HCT116 (cell line): ENCODE data around the gene SARS1.

ENCODE experiments used
- CBX3 ChIP-seq: IDR thresholded peaks from 2 replicates; pipeline ENCODE4 v1.6.1; 2012; ENCODE audit warnings: low read depth
- CEBPB ChIP-seq: IDR thresholded peaks from 2 replicates; pipeline ENCODE4 v1.6.1; 2012; ENCODE audit warnings: low read depth
- CTCF ChIP-seq, 3 experiments: fragments of 200-600 bp in 1 of 3; sonication (generic) in 1 of 3; IDR thresholded peaks in 2 of 3; conservative IDR thresholded peaks in 1 of 3; 2 replicates each; pipeline ENCODE4 v1.5.1; 2012 to 2017; ENCODE audit warnings: low read depth in 2 of 3, low read length in 2 of 3, antibody characterized with exemption in 1 of 3, borderline replicate concordance in 1 of 3, control low read depth in 1 of 3, mild to moderate bottlenecking in 1 of 3, mixed read lengths in 1 of 3, mixed run types in 1 of 3, moderate library complexity in 1 of 3; ENCODE audit not compliant: insufficient read depth in 1 of 3
- FOSL1 ChIP-seq: IDR thresholded peaks from 2 replicates; pipeline ENCODE4 v1.6.1; 2012; ENCODE audit warnings: low read depth
- JUND ChIP-seq: IDR thresholded peaks from 2 replicates; pipeline ENCODE4 v1.6.1; 2012
- POLR2A ChIP-seq: IDR thresholded peaks from 2 replicates; pipeline ENCODE4 v1.7.0; 2011; ENCODE audit warnings: borderline replicate concordance; ENCODE audit not compliant: insufficient read depth, insufficient read length; ENCODE audit errors: extremely low read depth
- RAD21 ChIP-seq: IDR thresholded peaks from 2 replicates; pipeline ENCODE4 v1.6.1; 2012; ENCODE audit warnings: low read depth, mild to moderate bottlenecking
- SIN3A ChIP-seq: IDR thresholded peaks from 2 replicates; pipeline ENCODE4 v1.6.1; 2012; ENCODE audit warnings: low read depth
- TCF7L2 ChIP-seq: IDR thresholded peaks from 2 replicates; pipeline ENCODE4 v1.7.0; 2011; ENCODE audit warnings: borderline replicate concordance, inconsistent platforms; ENCODE audit not compliant: insufficient read depth, insufficient read length; ENCODE audit errors: extremely low read depth
- ZNF274 ChIP-seq: fragments of 200-500 bp; sonication (Bioruptor generic); IDR thresholded peaks from 2 replicates; pipeline ENCODE4 v1.6.1; 2014; ENCODE audit warnings: mild to moderate bottlenecking, low read depth, low read length, inconsistent platforms

- TF ChIP-seq CBX3, result 0 out of 2 replicates have a peak, but pooled peaks have one; percentile 56
- TF ChIP-seq CTCF (IDR thresholded peaks at IDR 0.05 in 2 of 3, conservative IDR thresholded peaks at IDR 0.05 in 1 of 3; ENCODE audit: borderline replicate concordance in 1 of 3, insufficient read depth in 1 of 3, low read depth in 2 of 3, low read length in 2 of 3), result no peak
- no peak for TF ChIP-seq RAD21
- TF ChIP-seq FOSL1, result peak; percentile 85
- no peak for TF ChIP-seq POLR2A
- TF ChIP-seq JUND, result peak; percentile 78
- TF ChIP-seq SIN3A, result peak; percentile 50; the same call in 1 of the 2 replicates
- TF ChIP-seq TCF7L2, result peak; percentile 35
- TF ChIP-seq CEBPB, result peak; percentile 55
- TF ChIP-seq ZNF274, result no peak
Measured at GRCh38 chr1:109197158-109198042, 16.3 kb upstream of the SARS1 start.
